Fibroblast of mammary gland (primary cell): Measurements from ENCODE around the gene AACS.
A peak's percentile ranks its signal among the peaks of the same experiment; 100 is the strongest.
"Not testable (repeated sequence)": the region's sequence is repeated elsewhere in the genome, so short reads cannot be mapped to it uniquely, and the experiment has no call there.

Experiments
- DNase-seq: peaks from one replicate; pipeline ENCODE4 v3.0.0-alpha.2; 2010; ENCODE audit warnings: low read depth
- H3K4me3 ChIP-seq: 2 replicates; pipeline ENCODE4 v1.5.1; 2011; ENCODE audit warnings: low read depth, mild to moderate bottlenecking, low read length, moderate library complexity; ENCODE audit not compliant: control insufficient read depth
- TF ChIP-seq, protein P1 (sequence below): conservative IDR thresholded peaks from 2 replicates; pipeline ENCODE4 v1.5.1; 2011; ENCODE audit warnings: low read depth, low read length, inconsistent platforms; ENCODE audit not compliant: control insufficient read depth, insufficient read depth

AACS gene

DNA sequence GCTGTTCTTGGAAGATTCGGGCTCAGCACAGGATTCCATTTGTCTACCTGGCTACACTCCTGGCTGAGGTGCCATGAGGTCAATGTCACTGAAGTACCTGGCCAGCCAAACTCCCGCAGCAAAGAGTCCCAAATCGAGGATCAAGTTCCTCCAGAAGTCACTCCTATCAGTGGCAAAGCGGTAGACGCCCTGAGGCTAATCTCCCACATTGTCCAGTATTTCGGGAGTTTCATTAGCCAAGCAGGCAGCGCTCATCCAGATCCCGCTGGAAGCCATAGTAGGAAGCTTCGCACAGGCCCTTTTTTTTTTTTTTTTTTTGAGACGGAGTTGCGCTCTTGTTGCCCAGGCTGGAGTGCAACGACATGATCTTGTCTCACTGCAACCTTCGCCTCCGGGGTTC lies 8.9 kb upstream of the AACS start:
- TF ChIP-seq, protein P1, sequence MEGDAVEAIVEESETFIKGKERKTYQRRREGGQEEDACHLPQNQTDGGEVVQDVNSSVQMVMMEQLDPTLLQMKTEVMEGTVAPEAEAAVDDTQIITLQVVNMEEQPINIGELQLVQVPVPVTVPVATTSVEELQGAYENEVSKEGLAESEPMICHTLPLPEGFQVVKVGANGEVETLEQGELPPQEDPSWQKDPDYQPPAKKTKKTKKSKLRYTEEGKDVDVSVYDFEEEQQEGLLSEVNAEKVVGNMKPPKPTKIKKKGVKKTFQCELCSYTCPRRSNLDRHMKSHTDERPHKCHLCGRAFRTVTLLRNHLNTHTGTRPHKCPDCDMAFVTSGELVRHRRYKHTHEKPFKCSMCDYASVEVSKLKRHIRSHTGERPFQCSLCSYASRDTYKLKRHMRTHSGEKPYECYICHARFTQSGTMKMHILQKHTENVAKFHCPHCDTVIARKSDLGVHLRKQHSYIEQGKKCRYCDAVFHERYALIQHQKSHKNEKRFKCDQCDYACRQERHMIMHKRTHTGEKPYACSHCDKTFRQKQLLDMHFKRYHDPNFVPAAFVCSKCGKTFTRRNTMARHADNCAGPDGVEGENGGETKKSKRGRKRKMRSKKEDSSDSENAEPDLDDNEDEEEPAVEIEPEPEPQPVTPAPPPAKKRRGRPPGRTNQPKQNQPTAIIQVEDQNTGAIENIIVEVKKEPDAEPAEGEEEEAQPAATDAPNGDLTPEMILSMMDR: no peak
- no peak for DNase-seq
- H3K4me3 ChIP-seq: no peak overlapping the region

DNA sequence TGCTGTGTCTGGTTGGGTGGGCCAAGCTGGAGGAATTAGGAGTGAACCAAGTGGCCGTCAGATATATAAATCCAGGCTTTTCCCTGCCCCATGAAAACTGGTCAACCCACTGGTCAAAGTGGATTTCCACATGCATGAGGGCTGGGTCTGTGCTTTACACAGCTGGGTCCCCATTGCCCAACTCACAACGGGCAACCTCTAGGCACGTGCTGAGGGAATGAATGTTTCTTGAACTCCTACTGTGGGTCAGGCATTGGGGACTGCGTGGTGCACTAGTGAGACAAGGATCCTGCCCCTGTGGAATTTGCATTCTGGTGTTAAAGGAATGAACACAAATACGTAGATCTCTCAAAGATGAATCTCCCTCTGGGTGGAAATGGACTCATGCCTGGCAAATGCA lies 7.5 kb upstream of the AACS start:
- no peak overlapping the region for H3K4me3 ChIP-seq
- no peak for DNase-seq
- TF ChIP-seq, protein P1: no peak

DNA sequence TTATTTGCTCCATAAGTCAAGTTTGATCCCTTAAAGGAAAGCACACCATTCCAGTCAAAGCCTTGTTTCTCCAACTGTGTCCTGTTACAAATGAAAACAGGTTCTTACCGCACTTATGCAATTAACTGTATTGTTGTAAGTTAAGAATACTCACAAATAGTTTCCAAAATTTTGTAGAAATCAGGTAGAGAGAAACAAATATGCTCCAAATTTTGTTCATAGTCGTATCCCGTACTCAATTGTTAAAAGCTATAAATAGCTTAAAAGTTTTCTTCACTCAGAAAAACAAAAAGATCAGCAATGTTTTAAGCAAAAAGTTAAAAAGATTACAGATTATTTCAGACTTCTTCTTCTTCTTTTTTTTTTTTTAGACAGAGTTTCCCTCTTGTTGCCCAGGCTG lies 4.0 kb upstream of the AACS start:
- TF ChIP-seq, protein P1: no peak
- DNase-seq: no peak
- no peak overlapping the region for H3K4me3 ChIP-seq

DNA sequence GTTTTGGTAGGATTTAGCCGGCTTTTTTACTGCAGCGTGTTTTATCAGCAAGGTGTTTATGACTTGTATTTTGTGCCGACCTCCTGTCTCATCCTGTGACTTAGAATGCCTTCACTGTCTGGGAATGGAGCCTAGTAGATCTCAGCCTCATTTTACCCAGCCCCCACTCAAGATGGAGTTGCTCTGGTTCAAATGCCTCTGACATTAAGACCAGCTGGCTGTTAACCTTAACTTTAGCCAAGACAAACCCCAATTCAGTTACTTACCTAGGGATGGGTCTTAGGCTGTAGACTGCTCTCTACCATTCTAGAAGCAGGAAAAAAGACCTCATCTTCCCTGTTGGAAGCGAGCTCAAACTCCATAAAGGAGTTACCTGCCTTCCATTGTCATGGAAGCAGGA lies 1.7 kb upstream of the AACS start:
- not testable (repeated sequence) for H3K4me3 ChIP-seq, DNase-seq

DNA sequence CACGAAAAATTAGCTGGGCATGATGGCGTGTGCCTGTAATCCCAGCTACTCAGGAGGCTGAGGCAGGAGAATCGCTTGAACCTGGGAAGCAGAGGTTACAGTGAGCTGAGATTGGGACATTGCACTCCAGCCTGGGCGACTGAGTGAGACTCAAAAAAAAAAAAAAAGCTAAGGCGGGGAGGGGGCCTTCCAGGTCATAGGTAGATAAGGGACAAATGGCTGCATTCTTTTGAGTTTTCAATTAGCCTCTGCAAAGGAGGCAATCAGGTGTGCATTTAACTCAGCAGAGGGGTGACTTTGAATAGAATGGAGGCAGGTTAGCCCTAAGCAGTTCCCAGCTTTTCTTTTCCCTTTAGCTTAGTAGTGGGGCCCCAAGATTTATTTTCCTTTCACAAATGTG lies 743 bp upstream of the AACS start:
- no peak for DNase-seq
- peak overlapping the region; percentile 77 for H3K4me3 ChIP-seq
- TF ChIP-seq, protein P1: no peak

DNA sequence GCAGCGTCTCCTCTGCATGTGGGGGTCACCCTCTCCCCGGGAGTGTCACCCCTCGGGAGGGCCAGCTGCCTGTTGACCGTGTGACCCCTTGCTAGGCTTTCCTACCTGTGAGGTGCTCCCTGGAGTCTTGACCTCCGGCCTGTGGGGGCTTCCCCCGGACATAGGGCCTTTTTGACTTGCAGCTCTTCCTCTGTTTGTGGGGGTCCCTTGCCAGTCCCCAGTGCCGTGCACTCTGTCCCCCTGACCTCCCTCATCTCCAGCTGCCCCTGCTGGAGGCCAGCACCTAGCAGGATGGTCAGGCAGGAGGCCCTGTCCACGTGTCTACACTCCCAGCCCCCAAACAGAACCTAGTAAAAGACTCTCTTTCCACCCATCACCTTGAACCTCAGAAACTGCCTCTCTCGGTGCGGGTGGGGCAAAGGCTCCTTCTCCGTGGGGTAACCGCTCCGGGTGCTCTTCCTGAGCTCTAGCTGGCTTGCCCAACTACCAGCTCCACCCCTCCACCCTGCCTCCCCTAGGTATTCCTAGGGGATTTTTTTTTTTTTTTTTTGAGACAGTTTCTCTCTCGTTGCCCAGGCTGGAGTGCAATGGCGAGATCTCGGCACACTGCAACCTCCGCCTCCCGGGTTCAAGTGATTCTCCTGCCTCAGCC lies 810 bp downstream of the AACS start:
- TF ChIP-seq, protein P1: no peak
- peak overlapping the region; percentile 77 for H3K4me3 ChIP-seq
- DNase-seq: no peak

DNA sequence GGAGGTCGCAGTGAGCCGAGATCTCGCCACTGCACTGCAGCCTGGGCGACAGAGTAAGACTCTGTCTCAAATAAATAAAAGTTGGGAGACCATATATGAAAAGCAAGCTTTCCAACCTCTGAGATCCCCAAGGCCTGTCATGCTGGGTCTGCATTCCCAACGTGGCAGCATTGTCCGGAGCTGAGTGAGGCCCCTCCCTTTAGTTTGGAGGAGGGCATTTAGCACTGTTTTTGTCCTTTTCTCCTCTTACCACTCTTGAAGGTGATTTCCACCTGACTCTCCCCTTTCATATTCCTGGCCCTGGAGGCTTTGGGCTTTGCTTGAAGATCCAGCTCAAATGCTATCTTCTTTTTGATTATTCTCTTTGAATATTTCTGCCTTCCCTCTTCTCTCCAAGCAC lies 3.2 kb downstream of the AACS start:
- no peak for DNase-seq
- H3K4me3 ChIP-seq: no peak overlapping the region
- TF ChIP-seq, protein P1: no peak
